ENCODE data around the gene PHPT1.
"Not testable (repeated sequence)": the region's sequence is repeated elsewhere in the genome, so short reads cannot be mapped to it uniquely, and the experiment has no call there.

PHPT1 gene

DNA sequence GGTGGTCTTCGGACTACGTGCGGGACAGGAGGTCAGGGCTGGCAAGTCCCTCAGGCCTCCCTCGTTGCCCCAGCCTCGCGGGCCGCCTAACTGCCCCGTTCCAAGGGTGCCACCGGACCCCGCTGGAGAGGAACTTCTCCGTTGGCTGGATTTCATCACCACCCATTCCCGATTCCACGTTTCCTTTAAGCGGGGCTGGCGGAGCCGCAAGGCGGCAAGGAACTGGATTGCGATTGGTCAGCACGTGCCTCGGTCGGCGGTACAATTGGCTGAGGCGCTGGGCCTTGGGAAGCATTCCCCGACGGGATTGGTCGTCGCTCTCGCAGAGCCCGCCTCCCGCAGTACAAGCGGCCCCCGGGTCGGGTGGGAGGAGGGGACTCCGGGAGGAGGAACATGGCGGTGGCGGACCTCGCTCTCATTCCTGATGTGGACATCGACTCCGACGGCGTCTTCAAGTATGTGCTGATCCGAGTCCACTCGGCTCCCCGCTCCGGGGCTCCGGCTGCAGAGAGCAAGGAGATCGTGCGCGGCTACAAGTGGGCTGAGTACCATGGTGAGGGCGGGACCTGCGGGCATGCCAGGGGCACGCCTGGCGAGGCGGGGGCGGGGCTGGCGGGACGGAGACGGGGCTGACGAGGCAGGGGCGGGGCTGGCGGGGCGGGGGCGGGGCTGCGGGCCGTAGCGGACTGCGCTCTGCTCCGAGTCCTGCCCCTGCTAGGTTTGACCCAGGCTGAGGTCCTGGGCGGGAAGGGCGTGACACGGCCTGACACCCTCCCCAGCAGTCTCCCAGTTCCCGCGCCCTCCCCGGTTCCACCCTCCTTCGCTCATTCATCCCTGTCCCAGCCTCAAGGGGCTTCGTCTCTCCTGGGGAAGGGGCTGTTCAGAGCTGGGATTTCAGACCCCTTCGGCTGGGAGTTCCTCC lies at the start of gene PHPT1:
TSS of gene PHPT1 (plus strand) at position 372 of the 922 bp plus-strand sequence. CDS start at position 394, 22 bp downstream.
- peak; percentile 91 for DNase-seq (ENCODE audit: low read depth)

DNA sequence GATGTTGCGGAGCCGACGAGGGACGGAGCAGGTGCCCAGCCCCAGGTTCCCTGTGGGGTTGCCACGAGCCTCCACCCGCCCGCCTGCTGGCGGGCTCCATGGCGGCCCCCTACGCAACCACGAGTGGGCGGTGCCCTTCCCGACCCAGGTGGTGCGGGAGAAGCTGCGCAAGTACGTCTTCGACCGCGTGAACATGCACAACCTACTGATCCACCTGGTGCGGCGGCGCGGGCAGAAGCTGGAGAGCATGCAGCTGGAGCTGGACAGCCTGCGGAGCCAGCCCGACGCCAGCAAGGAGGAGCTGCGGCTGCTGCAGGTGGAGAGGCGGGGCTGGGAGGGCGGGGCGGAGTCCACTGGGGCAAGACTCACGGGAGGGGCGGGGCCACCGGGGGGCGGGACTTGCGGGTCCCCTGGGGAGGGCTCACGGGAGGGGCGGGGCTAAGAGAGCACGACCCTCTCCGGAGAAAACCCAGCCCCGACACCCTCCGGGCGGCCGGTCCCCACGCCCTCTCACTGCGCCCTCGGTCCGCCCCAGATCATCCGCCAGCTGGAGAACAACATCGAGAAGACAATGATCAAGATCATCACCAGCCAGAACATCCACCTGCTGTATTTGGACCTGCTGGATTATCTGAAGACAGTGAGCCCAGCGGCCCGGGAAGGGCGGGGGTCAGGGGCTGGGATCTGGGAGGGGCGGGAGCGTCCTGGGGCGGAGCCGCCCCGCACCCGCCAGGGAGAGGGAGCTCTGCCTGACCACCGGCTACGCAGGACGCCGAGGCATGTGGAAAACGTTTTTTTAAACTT lies 49.2 kb upstream of the PHPT1 start:
- DNase-seq (ENCODE audit: low read depth), result peak; percentile 81

DNA sequence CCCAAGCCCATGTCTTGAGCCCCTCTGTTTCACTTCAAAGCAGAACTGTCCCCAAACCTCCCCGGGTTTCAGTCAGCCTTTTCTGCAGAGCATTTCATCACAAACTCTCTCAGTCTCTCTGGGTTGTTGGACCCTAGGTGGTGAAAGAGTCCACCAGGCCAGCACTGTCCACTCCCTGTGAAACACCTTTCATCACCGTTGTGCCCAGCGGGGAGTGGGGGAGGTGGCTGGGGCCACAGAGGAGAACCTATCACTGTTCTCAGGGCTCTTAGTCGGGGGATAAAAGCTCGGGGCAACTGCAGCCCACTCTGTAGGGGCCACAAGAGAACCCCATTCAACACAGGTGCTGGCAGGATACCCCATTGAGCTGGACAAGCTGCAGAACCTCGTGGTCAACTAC lies 46.9 kb upstream of the PHPT1 start:
- no peak for DNase-seq (ENCODE audit: low read depth)

DNA sequence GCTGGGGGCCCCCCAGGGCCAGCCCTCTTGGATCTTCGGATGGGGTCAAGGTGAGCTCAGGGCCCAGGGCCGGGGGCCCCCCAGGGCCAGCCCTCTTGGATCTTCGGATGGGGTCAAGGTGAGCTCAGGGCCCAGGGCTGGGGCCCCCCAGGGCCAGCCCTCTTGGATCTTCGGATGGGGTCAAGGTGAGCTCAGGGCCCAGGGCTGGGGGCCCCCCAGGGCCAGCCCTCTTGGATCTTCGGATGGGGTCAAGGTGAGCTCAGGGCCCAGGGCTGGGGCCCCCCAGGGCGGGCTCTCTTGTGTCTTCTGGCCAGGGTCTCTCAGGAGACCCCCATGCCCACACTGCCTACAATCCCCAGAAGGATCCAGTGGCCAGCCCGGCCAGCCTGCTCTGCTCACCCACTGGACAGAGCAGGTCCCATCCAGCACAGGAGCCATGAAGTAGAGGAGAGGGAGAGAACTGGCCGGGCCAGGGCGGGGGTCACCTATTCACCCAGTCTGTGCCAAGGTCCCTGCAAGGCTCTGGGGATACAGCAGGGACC lies 46.1 kb upstream of the PHPT1 start:
- DNase-seq (ENCODE audit: low read depth), result not testable (repeated sequence)

DNA sequence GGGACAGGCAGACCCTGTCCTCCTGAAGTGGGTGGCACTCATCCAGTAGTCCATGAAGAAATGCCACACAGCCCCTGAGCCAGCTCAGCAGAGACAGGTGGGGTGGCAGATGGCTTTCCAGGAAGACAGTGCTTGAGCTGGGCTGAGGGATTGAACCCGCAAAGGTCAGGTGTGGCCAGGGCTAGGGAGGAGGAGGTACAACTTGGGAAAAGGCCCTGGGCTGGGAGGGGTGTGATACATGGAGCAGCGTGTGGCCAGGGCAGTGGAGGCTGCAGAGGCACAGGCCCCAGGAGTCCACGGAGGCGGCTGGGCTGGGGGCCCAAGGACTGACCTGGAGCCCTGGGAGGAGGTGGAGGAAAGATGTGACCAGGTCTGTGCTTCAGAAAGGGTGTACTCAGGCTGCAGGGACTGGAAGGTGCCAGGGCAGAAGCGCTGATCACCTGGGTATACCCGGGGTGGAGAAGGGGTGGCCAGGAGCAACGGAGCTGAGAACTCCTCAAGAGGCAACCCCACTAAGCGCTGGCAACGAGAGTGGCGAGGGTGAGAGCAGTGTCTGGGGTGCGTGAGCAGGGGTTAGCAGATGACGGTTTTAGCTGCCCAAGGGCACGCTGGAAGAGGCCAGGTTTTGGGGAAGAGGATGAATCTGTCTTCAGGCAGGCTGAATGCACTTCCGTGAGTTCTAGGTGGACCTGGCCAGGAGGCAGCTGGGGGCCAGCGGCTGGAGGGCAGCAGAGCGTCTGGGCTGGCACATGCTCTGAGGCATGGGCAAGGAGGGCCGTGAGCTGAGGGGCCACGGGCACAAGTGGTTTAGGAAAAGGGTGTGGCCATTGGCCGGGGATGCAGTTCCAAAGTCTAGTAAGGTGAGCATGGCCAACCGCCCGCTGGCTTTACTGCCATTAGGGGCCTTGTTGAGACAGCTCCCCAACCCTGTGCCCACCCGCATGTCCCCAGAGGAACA lies 45.4 kb upstream of the PHPT1 start:
- no peak for DNase-seq (ENCODE audit: low read depth)

DNA sequence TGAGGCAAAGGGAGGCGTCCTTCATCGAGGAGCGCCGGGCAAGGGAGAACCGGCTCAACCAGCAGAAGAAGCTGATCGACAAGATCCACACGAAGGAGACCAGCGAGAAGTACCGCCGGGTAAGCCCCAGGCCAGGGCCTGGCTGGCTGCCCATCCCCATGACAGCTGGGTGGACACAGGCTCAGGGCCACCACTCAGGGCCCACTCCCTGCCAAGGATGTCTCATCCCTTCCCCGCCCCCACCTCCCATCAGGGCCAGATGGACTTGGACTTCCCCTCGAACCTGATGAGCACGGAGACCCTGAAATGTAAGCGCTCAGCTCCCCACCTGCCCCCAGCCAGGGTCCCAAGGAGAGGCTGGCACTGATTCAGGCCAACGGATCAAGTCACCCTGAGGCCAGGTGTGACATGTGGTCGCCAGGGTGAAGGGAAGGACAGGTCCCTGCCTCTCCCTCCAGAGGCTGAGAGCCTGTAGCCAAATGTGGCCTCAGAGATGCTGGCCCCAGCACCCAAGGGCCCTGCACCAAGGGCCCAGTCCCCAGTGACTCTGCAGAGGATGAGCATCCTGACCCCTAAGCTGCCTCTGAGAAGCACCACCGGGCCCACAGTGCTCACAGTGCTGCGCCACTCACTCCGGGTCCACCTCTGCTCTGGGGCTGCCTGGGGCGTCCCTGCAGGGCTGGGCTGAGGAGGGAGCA lies 44.6 kb upstream of the PHPT1 start:
- DNase-seq (ENCODE audit: low read depth), result no peak

DNA sequence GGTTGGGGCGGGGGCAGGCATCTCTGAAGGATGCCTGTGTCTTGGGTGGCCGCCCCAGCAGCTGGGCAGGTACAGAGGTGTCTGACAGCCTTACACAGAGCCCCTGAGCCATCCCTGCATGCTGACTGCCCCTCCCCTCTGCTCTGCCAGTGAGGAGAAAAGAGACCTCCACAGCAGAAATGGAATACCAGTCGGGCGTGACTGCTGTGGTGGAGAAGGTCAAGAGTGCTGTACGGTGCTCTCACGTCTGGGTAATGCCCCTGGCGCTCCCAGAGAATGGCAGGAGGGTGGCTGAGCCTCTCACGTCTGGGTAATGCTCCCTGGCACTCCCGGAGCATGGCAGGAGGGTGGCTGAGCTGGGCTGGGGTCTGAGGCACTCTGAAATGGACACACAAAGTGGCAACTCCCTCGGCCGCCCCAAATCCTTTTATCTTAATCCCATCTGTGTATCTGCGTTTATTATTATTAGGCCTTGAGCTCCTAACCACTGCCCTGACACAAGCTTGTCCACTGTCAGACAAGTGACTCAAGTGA lies 43.9 kb upstream of the PHPT1 start:
- no peak for DNase-seq (ENCODE audit: low read depth)

DNA sequence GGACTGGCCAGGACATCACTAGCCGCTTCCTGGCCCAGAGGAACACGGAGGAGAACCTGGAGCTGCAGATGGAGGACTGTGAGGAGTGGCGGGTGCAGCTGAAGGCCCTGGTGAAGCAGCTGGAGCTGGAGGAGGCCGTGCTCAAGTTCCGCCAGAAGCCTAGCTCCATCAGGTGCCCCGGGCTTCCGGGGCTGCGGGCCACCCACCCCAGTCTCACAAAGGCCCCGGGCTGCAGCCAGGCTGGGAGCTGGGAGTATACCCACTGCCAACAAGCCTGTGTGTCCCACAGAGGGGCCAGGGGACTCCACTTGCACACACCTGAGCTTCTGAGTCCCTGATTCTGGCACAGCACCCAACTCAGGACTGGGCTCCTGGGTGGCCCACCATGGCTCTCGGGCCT lies 43.1 kb upstream of the PHPT1 start:
- no peak for DNase-seq (ENCODE audit: low read depth)

DNA sequence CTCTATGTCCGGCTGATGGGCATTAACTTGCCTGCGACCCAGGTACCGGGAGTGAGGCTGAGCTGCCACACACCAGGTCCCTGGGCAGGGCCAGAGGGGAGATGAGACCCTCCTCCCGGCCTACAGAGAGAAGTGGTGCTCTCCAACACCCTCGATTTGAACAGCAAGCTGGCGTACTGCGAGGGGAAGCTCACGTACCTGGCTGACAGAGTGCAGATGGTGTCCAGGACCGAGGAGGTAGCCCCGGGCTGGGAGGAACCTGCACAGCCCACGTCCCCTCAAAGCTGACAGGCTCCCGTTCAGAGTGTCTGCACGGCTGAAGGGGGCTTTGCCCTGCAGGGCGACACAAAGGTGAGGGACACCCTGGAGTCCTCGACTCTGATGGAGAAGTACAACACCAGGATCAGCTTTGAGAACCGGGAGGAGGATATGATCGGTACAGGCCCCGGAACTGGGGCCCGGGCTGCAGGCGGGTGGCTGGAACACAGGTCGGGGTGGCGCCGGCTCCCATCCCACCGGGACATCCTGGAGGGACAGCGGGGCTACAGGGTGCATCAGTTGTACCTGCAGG lies 42.5 kb upstream of the PHPT1 start:
- no peak for DNase-seq (ENCODE audit: low read depth)

DNA sequence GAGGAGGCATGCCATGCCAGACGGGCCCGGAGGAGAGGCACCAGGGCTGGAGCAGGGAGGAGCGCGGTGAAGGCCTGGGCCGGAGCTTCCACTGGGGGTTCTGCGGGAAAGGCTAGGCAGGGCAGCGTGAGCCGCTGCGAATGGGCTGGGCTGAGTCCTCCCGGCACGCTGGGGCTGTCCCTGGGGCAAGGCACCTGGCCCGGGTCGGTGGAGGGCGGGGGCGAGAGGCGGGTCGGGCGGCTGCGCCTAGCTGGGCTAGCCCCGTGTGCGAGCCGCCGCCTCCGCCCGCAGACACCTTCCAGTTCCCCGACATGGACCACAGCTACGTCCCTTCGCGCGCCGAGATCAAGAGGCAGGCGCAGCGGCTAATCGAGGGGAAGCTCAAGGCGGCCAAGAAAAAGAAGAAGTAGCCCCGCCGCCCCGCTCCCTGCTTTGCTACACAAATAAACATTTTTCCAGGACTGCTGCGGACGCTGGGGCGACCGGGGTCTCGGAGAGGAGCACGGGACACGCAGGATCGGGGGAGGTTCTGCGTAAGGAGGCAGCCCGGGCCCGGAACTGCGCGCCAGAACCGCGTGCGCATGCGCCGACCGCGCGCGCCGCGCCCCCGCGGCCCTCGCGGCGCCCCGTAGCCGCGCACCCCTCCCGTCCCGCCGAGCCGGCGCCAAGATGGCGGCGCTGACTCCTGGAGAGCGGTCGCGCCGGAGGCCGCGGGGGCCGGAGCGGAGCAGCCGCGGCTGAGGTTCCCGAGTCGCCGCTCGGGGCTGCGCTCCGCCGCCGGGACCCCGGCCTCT lies 41.7 kb upstream of the PHPT1 start, which contains the start of gene RABL6:
TSS of gene RABL6 (plus strand) at position 668 of the 794 bp plus-strand sequence. CDS start 249 bp downstream, outside the sequence.
- no peak for DNase-seq (ENCODE audit: low read depth)

DNA sequence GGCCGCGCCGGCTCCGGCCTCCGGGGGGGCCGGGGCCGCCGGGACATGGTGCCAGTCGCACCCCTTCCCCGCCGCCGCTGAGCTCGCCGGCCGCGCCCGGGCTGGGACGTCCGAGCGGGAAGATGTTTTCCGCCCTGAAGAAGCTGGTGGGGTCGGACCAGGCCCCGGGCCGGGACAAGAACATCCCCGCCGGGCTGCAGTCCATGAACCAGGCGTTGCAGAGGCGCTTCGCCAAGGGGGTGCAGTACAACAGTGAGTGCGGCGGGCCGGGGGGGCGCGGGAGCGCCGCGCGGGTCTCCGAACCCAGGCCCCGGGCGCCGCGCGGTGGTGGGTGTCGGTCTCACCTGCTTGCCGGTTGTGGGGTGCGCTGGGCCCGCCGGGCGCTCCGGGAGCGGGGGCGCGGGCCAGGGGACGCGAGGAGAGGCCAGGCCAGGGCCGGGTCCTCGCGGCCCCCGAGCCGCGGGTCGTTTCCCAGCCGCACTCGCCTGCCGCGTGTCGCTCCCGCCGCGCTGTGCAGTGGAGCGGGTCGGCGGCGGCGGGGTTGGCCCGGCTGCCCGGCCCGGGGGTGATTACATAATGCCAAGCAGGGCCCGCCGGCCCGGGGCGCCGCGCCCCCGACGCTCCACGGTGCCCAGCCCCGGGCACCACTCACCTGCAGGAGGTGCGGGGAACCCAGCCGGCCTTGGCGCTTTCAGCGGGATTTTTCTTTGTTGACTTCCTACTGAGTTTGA lies 41.0 kb upstream of the PHPT1 start:
- no peak for DNase-seq (ENCODE audit: low read depth)

DNA sequence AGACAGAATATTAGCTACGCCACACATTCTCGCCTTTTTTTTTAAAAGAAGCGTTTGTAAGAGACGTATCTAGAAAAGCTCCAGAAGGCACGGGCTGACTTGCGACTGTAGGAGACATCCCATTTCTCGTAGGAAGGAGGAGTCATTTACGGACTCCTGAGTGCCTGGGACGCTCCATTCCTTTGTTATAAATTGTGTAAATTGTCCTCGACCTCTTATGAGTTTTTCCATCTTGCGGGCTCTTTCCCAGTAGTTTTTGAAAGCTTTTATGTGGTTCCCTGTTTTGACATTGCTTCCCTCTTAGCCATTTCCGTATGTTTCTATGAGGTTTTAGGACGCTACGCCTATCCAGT lies 40.4 kb upstream of the PHPT1 start:
- no peak for DNase-seq (ENCODE audit: low read depth)

DNA sequence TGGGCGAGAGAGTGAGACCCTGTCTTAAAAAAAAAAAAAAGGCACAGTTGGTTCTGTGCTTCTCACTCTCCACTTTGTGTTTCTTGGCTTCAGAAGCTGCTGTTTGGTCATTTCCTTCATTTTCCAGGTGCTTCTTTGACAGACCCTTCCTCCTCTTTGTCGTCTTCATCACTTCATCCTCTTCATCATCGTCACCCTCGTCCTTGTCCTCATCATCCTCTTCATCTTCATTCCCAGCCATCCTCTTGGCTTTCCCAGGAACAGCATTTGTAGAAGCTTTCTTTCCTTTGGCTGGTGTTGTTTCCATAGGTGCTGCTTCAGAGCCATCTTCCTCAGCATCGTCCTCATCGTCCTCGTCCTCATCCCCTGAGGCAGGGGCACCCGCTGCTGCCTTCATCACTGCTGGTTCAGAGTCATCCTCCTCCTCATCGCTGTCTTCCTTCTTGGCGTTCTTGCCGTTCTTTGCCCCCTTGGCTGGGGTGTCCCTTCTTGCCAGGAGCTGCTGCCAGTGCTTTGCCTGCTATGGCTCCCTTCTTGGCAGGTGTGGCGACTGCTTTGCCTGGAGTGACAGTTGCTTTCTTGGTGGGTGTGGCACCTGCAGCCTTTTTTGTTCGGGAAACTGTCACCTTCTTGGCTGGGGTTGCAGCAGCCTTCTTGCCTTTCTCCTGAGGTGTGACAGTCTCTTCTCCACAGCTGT lies 34.3 kb upstream of the PHPT1 start:
- no peak for DNase-seq (ENCODE audit: low read depth)

DNA sequence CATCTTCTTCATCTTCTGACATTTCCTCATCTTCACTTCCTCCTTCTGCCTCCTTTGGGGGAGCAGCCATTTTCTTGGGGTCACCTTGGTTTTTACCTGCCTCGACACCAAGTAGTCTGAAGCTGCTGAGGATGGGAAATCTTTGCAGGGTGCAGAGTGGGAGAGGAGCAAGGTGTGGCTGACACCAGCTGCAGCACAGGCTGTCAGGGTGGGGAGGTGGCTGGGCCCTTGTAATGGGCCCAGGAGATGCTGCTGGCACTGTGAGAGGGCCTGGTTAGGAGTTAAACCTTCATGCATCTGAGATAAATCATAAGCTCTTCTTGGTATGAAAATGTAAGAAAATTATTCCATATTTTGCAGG lies 33.8 kb upstream of the PHPT1 start:
- no peak for DNase-seq (ENCODE audit: low read depth)

DNA sequence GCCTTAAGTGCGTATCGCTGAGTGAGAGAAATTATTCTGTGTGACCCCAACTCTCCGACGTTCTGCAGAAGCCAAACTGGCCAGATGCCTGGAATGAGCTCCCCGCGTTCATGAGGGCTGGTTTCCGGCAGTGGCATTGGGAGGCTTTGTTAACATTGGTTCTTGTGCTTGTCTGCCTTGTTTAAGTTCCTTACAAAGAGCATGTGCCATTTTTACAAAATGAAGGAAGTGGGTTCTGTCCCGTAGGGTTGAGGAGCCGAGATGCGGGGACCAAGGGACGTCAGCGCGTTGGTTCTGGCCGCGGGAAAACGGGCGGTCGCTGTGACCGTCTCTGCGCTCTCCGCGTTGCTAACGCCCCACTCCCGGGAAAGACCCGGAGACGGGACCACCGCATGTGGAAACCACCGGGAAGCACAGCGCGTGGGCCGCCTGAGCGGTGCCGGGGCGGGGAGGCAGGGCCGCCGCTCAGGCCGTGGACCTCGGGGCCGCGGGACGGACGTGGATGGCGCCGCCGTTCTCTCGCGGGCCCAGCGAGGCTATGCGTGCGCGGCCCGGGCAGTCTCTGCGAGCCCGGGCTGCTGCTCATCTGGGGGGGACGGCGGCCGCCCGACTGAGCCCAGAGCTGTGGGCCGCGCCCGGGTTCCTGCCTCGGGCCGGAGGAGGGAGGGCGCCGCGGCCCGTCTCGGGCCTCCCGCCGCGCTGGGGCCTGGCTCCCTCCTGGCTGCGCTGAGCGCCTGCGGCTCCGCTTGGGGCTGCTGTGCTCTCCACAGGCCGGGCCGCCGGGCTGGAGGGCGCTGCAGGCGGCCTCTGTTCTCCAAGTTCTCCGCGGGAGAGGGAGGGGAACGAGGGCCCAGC lies 28.0 kb upstream of the PHPT1 start:
- DNase-seq (ENCODE audit: low read depth), result no peak

DNA sequence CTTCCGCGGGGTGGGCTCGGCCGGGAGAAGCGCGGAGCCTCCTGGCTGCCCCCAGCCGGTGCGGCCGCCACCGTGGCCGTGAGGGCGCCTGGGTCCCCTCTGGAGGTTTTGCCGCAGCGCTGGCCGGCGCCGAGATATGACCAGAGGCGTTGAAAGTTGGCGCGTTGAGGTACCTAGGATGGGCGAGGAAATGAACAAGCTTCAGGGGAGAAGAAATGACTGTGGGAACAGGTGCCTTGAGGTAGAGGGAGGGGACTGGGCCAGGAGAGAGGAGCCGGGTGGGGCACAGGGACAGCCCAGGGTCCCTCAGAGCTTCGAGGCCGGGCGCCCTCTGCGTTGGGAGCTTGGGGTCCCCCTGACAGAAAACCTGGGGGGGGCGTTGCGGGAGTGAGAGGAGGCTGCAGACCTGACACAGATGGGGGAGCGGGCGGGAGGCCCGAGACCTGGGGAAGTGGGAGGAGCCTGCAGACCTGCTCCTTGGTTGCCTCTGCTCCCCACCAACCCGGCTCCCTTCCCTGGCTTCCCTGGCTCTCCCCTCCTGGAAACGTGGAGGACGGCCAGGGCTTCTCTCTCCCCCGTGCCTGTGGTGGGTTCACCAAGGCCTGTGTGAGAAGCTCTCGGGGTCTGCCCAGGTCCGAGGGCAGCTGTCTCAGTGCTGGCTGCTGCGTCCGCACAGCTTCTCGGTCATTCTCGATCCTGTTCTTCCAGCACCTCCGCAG lies 27.2 kb upstream of the PHPT1 start:
- DNase-seq (ENCODE audit: low read depth), result no peak

Data from stimulated activated CD8-positive, alpha-beta memory T cell treated with anti-CD3 and anti-CD28 coated beads, Interleukin-7, amount 100 ng/mL, for 24 hours (primary cell).